GM18499 (cell line): ENCODE measurements around the gene AHNAK2.

ENCODE experiments used
- ATAC-seq: cut with Tn5 transposase; IDR thresholded peaks from one replicate; pipeline ENCODE4 v1.9.1; 2021; ENCODE audit warnings: moderate number of reproducible peaks; ENCODE audit not compliant: insufficient read depth, unreplicated experiment

AHNAK2 gene

DNA sequence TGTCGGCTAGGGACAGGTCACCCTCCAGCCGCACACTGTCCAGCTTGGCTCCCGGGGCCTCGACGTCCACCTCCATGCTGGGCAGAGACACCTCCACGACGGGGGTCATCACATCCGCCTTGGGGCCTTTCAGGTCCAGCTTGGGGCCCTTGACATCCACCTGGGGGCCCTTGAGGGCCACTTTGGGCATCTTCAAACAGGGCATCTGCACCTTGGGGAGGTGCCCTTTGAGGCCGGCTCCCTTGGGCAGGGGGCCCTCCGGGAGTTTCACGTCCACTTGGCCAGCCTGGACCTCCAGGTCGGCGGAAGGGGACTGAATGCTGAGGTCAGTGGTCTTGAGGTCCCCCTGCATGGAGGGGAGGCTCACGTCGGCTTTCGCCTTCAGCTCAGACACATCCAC, 35.6 kb downstream of the AHNAK2 start:
- ATAC-seq, result no peak

DNA sequence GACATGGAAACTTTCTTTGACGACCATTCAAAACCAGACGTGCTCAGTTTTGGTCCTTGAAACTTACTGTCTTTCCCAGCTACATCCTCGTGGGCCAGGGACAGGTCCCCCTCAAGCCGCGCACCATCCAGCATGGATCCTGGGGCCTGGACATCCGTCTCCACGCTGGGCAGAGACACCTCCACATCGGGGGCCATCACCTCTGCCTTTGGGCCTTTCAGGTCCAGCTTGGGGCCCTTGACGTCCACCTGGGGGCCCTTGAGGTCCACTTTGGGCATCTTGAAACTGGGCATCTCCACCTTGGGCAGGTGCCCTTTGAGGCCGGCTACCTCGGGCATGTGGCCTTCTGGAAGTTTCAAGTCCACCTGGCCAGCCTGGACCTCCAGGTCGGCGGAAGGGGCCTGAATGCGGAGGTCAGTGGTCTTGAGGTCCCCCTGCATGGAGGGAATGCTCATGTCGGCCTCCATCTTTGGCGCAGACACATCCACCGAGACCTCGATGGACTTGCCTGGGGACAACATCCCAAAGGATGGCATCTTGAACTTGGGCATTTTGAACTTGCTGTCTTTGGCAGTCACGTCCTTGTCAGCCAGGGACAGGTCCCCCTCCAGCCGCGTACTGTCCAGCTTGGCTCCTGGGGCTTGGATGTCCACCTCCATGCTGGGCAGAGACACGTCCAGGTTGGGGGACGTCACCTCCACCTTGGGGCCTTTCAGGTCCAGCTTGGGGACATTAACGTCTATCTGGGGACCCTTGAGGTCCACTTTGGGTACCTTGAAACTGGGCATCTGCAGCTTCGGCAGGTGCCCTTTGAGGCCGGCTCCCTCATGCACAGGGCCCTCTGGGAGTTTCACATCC, 36.4 kb downstream of the AHNAK2 start:
- ATAC-seq, result no peak

DNA sequence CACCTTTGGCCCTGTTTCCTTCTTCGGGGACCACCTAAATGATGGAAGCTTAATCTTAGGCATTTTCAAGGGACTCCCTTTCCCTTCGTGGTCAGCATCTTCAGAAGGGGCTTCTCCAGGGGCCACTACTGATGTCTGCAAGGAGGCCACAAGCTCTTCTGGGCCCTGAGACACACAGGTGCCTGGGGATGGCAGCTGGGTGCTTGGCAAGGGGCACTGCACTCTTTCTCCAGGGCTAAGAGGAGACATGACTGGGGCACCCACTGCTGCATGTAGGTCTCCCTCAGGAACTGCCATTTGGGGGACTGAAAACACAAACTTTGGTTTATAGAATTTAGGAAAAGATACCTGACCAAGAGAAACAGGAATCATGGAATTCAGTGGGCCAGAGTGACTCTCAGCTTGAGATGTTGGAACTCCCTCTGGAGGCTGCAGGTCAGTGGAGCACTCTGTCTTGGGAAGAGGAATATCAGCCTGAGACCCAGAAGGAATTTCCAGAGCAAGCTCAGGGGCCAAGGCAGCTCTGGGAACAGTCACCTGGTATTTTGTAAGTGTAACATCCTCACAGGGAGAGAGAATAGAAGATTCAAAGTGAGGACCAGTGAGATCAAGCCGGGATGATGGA, 37.5 kb downstream of the AHNAK2 start:
- no peak for ATAC-seq

DNA sequence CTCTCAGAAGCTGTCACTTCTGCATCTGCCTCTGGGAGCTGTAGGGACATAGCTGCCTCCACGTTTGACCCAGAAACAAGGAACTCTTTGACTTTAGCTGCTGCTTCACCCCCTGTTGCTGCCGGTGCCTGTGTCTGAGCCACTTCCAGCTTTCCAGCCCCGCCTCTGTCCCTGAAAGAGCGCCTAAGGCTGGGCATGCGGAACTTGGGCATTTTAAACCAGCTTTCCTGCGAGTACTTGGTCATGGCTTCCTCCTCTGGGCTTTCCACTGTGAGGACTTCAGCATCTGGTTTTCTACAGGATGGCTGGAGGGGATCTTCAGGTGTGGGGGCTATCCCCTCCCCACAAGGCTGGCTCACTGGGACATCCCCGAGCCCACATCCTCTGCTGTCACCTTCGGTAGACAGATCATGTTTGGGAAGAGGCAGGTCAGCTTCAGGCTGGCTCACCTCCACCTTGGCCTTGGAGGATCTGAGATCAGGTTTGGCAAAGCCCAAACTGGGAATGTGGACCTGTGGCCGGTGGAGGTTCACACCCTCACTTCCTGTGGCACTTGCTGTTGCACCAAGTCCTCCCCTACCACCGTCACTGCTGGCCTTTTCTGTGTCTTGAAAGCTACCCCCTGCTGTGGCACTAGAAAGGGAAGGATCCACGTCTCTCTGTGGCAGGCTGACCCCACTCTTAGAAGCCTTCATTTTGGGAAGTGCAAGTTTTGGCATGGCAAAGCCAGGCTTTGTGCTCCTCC, 38.3 kb downstream of the AHNAK2 start:
- ATAC-seq, result no peak

DNA sequence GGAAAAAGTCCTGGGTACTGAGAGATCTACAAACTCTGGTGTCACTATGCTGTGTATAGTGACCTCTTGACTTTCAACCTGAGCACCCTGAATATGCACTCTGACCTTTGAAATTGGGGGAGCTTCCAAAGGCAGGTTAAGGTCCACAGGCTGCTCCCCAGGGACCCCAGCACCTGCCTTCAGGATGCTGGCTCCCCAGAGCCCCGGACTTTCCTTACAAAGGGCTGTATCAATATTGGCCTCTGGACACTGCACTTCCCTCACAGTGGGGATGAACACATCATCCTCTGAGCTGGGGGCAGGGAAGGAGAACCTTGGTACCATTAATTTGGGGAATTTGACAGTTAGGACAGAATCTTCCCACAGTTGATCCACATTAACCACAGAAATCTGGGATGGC, 39.2 kb downstream of the AHNAK2 start:
- no peak for ATAC-seq

DNA sequence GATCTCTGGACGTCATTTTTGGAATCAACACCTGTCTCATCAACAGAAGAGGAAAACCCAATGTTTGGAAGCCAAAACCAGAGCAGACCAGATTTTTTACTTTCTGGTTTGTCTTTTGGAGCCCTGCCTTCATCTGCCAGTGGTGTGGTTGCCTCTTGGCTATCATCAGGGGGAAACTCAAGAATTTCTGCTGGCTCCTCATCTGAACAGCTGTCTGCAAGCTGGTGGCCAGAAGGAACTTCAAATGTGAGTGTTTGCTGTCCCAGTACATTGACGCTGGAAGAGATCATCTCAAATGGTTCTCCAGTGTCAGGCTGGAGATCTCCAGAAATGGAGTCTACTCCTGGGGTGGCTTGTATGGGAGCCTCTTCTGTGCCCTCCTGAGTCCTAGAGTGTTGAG, 39.7 kb downstream of the AHNAK2 start:
- ATAC-seq, result no peak

DNA sequence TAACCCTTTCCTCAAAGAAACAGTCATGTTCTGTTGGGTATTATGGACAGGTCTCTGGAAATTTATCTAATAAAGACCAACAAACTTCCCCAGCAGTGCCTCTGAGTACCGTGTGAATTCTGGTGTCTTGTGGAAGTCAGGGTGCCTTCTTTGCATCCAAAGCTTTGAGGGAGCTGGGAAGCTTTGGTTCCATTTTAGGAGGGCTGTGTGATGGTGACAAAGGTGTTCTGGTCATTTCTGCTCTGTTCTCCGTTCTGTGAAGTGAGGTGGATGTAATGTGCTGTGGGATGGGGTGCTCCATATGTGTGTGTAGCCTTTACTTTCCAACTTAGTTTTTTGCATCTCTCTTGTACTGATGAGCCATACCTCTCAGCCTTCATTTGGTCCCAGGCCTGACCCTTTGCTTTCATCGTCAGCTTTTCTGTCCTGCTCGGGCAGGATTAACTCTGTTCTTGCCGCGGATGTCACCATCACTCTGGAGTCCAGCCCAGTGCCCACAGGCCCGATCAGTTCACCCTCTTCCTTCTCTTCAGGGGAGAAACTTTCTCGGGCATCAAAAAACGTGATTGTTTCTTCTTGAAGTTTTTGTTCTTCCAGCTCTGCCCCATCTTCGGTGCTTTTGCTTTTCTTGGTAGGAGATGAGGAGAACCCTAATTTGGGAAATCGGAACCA, 40.3 kb downstream of the AHNAK2 start:
- ATAC-seq, result no peak

DNA sequence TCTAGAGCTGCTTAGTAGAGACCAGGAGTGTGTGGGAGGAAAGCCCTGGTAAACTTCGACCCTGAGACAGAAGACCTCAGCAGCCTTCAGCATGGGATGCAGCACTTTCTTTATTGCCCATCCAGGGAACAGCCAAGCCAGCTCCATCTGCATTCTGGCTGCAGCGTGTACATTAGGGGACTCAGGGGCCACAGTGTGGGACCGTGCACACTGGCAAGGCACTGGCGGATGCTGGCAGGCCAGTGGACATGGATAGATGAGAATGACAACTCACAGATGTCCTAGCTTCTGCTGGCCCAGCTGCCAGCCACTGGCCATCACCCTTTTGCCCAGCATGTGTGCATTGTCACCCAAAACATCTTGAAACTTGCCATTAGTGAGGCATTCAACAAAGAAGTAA, 41.0 kb downstream of the AHNAK2 start:
- ATAC-seq, result no peak

DNA sequence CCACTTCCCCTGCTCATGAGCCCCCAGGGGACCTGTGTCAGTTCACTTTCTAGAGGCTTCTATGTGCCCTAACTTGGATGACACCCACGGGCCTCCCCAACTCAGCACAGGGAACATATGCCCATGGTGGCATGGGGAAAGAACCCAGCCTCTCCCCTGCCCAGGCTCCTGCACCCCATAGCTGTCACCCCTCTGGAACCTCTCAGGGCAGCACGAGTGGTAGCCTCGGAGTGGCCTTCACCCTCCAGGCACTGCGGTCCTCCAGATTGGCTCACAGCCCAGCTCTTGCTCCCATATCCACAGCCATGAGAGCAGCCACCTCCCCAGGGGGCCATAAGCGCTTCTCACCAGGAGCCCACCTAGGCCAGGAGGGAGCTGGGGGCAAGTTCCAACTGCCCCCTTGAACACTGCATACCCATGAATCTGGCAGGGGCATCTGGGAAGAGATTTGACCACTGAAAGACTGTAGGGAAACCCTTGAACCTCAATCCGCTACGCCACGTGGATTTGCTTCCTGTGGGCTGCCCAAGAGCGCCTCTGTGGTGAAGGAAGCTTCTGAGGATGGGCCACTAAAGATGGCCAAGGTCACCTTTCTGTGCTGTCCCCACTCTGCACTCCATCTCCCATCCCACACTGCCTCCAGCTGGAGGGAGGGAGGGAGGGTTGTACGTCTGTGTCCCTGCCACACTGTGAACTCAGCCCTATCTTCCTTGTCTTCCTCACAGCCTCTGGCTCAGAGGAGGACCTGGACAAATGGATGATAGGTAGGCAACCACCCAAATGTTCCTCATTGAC, 41.6 kb downstream of the AHNAK2 start:
- no peak for ATAC-seq

DNA sequence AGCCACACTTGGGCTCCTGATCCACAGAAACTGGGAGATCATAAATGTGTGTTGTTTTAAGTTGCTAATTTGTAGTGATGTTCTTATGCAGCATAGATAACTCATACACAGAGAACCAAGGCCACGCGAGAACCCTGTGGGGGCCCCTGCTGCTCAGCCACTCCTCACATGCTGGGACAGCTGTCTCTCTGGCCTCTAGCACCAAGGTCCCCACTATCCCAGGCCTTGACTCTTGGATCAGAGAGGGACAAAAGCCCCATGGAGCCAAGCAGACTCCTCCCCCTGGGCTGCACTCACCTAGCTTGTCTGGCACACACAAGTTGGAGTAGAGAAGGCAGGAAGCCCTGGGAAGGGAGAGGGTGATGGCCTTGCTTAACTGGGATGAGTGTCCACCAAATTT, 42.2 kb downstream of the AHNAK2 start:
- ATAC-seq, result no peak

DNA sequence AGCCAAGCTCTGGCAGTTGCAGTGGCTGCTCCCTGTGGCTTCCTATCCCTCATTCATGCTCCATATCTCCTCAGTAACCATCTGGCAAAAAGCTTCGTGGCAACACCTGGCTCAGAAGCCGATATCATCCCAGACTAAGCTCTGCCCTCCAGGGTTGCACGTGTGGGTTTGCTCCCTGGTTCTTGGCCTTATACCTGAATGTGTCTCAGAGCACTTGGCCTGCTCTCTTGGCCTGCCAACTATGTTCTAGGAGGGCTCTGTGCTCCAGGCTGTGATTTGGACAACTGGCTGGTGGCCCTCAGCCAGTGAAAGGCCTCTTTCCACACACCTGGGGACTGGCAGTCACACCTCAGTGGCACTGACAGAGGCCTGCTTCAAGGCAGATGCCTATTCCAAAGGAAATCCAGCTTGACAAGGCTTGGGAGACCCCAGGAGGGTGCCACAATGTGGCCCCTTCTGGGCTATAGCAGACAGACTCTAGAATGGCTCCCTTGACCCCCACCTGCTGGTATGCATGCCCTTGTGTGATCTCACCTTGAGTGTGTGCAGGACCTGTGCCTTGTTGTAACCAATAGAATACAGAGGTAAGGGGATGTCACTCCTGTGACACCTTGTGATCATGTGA, 43.0 kb downstream of the AHNAK2 start:
- no peak for ATAC-seq

DNA sequence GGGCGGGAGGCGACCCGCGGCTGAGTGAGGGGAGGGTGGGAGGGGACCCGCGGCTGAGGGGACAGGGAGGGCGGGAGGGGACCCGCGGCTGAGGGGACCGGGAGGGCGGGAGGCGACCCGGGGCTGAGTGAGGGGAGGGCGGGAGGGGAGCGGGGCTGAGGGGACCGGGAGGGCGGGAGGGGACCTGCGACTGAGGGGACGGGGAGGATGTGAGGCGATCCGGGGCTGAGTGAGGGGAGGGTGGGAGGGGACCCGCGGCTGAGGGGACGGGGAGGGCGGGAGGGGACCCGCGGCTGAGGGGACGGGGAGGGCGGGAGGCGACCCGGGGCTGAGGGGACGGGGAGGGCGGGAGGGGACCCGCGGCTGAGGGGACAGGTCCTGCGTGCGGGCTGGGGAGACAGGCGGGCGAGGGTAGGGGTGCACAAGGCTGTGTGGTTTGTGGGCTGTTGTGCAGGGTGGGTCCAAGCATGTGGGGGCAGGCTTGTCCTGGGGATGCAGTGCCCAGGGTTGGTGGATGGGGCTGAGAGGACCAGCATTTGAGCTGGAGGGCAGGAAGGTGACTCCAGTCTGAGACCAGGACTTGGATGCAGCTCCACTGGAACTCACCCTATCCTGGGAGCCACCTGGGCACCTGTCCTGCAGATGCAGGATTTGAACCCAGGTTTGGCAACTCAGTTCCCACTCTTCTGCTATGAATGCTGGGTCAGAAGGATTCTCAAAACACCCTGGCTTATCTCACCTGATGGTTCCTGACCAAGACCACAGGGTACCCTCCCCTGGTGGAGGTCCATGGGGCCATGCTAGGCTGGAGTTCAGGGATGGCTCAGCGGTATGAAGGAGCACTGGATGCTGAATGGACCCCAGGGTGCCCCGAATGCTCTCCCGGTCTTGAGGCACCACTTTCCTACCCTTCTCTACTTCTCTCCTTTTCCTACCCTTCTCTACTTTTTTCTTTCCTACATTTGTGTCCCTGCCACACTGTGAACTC, 44.1 kb downstream of the AHNAK2 start:
- no peak for ATAC-seq

DNA sequence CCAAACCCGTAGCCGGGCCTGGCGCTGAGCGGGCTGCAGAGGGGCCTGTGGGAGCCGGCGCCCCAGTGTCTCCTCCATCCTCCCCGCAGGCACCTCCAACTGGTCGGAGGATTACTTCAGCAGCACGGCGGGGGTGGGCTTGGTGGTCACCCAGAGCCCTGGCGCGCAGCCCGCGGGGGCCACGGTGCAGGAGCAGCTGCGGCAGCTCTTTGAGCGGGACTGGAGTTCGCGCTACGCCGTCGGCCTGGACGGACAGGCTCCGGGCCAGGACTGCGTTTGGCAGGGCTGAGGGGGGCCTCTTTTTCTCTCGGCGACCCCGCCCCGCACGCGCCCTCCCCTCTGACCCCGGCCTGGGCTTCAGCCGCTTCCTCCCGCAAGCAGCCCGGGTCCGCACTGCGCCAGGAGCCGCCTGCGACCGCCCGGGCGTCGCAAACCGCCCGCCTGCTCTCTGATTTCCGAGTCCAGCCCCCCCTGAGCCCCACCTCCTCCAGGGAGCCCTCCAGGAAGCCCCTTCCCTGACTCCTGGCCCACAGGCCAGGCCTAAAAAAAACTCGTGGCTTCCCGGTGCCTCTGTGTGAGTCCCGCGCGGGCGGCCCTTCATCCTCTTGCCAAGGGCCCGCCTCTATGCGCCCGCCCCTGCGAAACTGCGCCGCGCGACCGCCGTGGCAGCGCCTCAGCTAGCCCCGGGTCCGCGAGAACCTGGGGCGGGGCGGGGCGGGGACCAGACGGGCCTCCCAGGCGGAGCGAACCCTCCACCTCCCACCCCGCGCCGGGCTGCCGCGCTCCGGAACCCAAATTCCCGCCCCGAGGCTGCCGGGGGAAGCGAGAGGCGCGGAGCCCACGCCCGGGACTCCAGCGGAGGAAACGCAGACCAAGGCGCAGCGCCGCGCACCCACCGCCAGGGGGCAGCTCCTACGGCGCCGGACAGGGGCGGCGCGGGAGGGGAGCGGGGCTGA, 45.2 kb downstream of the AHNAK2 start:
- no peak for ATAC-seq

DNA sequence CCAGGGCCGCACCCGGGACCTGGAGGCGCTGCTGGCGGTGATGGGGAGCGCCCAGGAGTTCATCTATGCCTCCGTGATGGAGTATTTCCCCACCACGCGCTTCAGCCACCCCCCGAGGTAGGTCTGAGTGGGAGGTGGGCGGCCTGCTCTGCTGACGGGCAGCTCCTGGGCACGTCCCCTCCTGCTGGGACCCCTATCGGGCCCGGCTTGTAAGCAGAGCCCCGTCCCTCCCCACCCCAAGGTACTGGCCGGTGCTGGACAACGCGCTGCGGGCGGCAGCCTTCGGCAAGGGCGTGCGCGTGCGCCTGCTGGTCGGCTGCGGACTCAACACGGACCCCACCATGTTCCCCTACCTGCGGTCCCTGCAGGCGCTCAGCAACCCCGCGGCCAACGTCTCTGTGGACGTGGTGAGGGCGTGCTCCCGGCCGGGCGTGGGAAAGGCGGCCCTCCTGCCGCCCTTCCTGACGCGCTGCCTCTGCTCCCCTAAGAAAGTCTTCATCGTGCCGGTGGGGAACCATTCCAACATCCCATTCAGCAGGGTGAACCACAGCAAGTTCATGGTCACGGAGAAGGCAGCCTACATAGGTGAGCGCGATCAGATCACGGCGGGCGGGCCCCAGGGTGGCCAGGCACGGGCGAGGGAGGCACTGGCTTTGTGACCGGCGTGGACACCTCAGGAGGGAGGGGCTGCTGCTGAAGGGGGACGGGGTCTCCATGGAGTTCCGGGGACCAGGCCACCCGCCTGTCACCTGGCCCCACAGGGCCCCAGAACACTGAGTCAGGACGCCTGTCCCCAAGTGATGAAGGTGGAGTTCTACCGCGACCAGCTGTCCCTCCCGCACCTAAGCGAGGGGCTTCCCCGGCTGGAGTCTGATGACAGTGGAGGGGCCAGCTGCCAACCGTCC, 46.2 kb downstream of the AHNAK2 start:
- ATAC-seq, result no peak

DNA sequence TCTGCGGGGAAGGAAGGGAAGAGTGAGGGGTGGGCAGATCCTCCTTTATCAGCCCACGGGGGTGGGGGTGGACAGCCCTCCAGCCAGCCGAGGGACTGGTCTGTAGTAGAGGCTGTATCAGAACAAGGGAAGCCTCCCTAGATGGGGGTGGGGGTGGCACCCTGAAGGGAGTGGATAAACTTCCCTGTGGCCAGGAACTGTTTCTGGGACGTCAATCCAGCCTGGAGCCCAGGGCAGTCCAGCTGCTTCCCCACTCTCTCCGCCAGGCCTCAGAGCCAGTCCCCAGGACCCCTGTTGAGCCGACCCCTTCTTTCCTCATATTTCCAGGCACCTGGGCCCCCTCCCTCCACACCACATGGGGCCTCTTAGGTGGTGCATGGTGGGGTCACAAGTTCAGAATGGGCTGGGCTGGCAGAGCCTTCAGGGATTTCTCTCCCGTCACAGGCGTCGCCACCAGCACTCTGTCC, 46.8 kb downstream of the AHNAK2 start:
- no peak for ATAC-seq
